GM21723 (cell line): ENCODE measurements around the gene CHD6.

Experiments used
- ATAC-seq: cut with Tn5 transposase; IDR thresholded peaks from one replicate; pipeline ENCODE4 v1.9.1; 2021; ENCODE audit warnings: mild to moderate bottlenecking, moderate library complexity; ENCODE audit not compliant: unreplicated experiment

The CHD6 gene

GRCh38 chr20:41437836-41438235, 180.3 kb downstream of the CHD6 start:
- ATAC-seq: no peak

GRCh38 chr20:41436679-41437078, 181.5 kb downstream of the CHD6 start:
- no peak for ATAC-seq

- no peak for ATAC-seq
These were observed 185.0 kb downstream of the CHD6 start for GRCh38 chr20:41433203-41433602.

GRCh38 chr20:41432746-41433145, 185.4 kb downstream of the CHD6 start:
- ATAC-seq: no peak

GRCh38 chr20:41428285-41428684, 189.9 kb downstream of the CHD6 start:
- no peak for ATAC-seq

GRCh38 chr20:41427833-41428232, 190.3 kb downstream of the CHD6 start:
- ATAC-seq: no peak

- no peak for ATAC-seq
These were observed 191.2 kb downstream of the CHD6 start for GRCh38 chr20:41426976-41427375.

GRCh38 chr20:41426086-41426830, 191.9 kb downstream of the CHD6 start:
- no peak for ATAC-seq

GRCh38 chr20:41425180-41425884, 192.8 kb downstream of the CHD6 start:
- ATAC-seq: no peak

GRCh38 chr20:41424546-41424945, 193.6 kb downstream of the CHD6 start:
- no peak for ATAC-seq

- no peak for ATAC-seq
These were observed 194.2 kb downstream of the CHD6 start for GRCh38 chr20:41424011-41424410.

GRCh38 chr20:41422953-41423352, 195.2 kb downstream of the CHD6 start:
- no peak for ATAC-seq

- no peak for ATAC-seq
These were observed 199.4 kb downstream of the CHD6 start for GRCh38 chr20:41418739-41419293.

GRCh38 chr20:41418031-41418430, 200.1 kb downstream of the CHD6 start:
- ATAC-seq: no peak

- no peak for ATAC-seq
These were observed 203.0 kb downstream of the CHD6 start for GRCh38 chr20:41415191-41415590.

- ATAC-seq: no peak
These were observed 205.0 kb downstream of the CHD6 start for GRCh38 chr20:41413169-41413568.

- ATAC-seq: no peak
These were observed 205.7 kb downstream of the CHD6 start for GRCh38 chr20:41412324-41413120.

- ATAC-seq: no peak
These were observed 206.8 kb downstream of the CHD6 start for GRCh38 chr20:41411391-41411847.

- ATAC-seq: no peak
These were observed 209.2 kb downstream of the CHD6 start for GRCh38 chr20:41408986-41409385.

GRCh38 chr20:41408156-41408794, 209.9 kb downstream of the CHD6 start:
- ATAC-seq: peak; percentile 69

GRCh38 chr20:41407607-41408006, 210.6 kb downstream of the CHD6 start:
- no peak for ATAC-seq
